Measurements from ENCODE around the gene ANKRD39.

ANKRD39 gene

DNA sequence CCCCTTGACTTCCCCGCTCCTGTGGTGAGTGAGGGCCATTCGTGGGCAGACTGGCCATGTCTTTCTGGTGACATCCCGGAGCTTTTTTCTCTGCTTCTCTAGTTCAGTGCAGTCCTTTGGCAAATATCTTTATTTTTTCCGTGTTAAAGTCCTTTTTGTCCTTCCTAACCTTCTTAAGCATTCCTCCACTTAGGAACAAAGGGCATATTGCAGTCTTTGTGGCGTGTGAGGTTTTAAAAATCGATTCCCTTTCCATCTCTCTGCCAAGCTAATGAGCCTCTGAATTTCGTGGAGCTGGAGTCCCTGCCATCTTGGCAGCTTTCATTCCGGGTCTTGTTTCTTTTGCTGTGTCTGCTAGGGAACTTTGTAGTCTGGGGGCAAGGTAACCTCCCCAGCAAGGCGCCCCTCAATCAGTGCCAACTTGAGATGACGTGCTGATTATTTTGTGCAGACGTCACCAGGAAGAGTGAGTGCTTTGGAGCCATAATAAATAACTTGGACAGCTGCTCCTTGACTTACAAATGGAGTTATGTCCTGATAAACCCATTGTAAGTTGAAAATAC lies 36.6 kb downstream of the ANKRD39 start:
- no peak overlapping the region for H3K4me3 ChIP-seq (replicated peaks; ENCODE audit: low read depth, low read length)

DNA sequence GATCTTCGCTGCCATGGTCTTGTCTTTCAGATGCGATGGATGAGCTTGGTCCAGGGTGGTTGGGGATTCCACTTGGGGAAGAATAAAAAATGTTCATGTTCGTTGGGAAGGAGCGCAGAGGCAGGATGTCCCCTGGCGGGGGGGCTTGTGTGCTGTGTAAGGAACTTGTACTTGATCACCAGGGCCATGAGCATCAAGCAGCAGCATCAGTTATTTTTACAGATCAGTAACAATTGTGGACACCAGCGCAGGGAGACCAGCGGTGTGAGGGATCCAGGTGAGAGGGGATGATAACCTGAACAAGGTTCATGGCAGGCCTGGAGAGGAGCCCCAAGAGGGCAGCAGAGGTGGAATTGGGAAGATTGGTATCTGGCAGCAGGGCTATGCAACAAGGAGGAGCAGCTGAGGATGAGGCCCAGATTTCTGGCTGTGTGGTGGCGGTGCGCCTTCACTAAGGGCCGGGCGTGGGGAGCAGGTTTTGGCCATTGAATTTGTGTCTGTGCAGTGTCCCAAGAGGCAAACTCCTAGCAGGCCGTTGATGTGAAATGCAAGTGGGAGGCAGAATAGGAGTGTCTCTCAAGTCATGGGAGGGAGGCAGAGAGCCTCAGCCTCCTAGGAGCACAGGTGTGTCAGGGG lies 37.8 kb downstream of the ANKRD39 start:
- no peak for DNase-seq (ENCODE audit: extremely low read depth, low read depth)
- H3K4me3 ChIP-seq (replicated peaks; ENCODE audit: low read depth, low read length): no peak overlapping the region
- TF ChIP-seq, protein P1, sequence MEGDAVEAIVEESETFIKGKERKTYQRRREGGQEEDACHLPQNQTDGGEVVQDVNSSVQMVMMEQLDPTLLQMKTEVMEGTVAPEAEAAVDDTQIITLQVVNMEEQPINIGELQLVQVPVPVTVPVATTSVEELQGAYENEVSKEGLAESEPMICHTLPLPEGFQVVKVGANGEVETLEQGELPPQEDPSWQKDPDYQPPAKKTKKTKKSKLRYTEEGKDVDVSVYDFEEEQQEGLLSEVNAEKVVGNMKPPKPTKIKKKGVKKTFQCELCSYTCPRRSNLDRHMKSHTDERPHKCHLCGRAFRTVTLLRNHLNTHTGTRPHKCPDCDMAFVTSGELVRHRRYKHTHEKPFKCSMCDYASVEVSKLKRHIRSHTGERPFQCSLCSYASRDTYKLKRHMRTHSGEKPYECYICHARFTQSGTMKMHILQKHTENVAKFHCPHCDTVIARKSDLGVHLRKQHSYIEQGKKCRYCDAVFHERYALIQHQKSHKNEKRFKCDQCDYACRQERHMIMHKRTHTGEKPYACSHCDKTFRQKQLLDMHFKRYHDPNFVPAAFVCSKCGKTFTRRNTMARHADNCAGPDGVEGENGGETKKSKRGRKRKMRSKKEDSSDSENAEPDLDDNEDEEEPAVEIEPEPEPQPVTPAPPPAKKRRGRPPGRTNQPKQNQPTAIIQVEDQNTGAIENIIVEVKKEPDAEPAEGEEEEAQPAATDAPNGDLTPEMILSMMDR (IDR thresholded peaks at IDR 0.05; ENCODE audit: low read depth, low read length, missing control alignments): no peak

More for the DNA sequence above, 36.6 kb downstream of the ANKRD39 start:
- TF ChIP-seq, protein P1 (IDR thresholded peaks at IDR 0.05; ENCODE audit: low read depth, low read length, missing control alignments): no peak
- no peak for DNase-seq (ENCODE audit: extremely low read depth, low read depth)

DNA sequence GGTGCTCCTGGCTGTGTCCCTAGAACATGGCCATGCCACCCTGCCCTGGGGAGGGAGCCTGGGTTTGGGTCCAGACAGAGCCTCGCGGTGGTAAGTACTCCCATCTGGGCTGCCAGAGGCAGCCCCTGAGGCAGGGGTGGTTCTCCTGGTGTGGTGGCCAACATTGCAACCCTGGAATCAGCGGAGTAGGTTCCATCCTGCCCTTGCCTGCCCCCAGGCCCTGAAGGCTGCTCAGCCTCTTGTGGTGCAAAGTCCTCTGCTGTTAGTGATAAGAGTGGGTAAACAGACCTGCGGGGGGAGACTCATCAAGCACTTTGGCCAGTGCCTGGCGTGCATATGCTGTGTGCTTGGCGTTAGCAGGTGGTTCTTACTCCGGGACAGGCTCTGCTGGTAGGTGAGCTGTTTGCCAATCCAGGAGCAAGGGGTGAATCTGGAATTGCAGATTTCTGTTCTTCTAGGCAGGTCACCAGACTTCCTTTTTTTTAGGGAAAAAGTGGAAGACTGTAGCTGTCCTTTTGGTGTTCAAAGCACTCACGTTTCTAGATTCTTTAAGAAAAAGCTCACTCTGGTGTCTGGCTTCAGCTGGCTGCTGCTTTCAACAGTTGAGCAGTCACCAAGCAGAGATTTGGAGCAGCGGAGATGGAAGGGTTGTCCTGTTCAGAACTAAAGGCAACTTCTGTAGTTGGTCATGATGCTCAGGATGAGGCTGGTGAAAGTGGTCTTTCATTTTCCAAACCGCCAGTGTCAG lies 38.5 kb downstream of the ANKRD39 start:
- DNase-seq (ENCODE audit: extremely low read depth, low read depth): no peak
- TF ChIP-seq, protein P1 (IDR thresholded peaks at IDR 0.05; ENCODE audit: low read depth, low read length, missing control alignments): no peak
- peak overlapping the region; percentile 68 for H3K4me3 ChIP-seq (replicated peaks; ENCODE audit: low read depth, low read length)

DNA sequence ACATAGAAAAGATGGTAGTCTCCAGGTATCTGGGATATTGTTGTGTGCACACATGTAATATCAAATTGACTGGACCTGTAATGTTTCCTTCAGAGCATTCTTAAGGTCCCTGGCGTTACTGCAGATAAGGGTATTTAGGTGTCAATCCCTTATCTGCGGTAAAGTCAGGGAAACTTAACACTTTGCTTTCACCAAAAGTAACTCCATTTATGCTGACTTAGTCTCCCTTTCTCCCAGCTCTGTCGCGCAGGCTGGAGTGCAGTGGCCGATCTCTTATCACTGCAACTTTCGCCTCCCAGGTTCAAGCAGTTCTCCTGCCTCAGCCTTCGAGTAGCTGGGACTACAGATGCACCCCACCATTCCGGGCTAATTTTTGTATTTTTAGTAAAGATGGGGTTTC lies 39.9 kb downstream of the ANKRD39 start:
- TF ChIP-seq, protein P1 (IDR thresholded peaks at IDR 0.05; ENCODE audit: low read depth, low read length, missing control alignments): no peak
- peak overlapping the region; percentile 68 for H3K4me3 ChIP-seq (replicated peaks; ENCODE audit: low read depth, low read length)
- no peak for DNase-seq (ENCODE audit: extremely low read depth, low read depth)

GRCh38 chr2:96816836-96817702 lies 40.7 kb downstream of the ANKRD39 start:
- peak overlapping the region; percentile 68 for H3K4me3 ChIP-seq (replicated peaks; ENCODE audit: low read depth, low read length)
- TF ChIP-seq, protein P1 (IDR thresholded peaks at IDR 0.05; ENCODE audit: low read depth, low read length, missing control alignments): no peak
- no peak for DNase-seq (ENCODE audit: extremely low read depth, low read depth)

GRCh38 chr2:96816127-96816835 lies 41.5 kb downstream of the ANKRD39 start, which contains the start of gene CNNM3:
CNNM3 (plus strand) TSS chr2:96816268; CDS start chr2:96816278, 10 bp downstream.
- TF ChIP-seq, protein P1 (IDR thresholded peaks at IDR 0.05; ENCODE audit: low read depth, low read length, missing control alignments): peak; percentile 47
- peak within 1 kb of the TSS; percentile 68 for H3K4me3 ChIP-seq (replicated peaks; ENCODE audit: low read depth, low read length)
- DNase-seq (ENCODE audit: extremely low read depth, low read depth): peak; percentile 54

Data from HFF-Myc (cell line).